HEK293 (cell line): ENCODE data around the gene FILIP1.

ENCODE experiments used
- GLI4 ChIP-seq: fragments of 450-650 bp; formaldehyde crosslinking; IDR thresholded peaks from 2 replicates; pipeline ENCODE4 v1.5.1; 2016; ENCODE audit warnings: missing biosample characterization, missing genetic modification characterization
- KLF7 ChIP-seq: fragments of 450-650 bp; formaldehyde crosslinking; IDR thresholded peaks from 2 replicates; pipeline ENCODE4 v1.5.1; 2016; ENCODE audit warnings: missing biosample characterization, missing genetic modification characterization, borderline replicate concordance
- REPIN1 ChIP-seq: fragments of 450-650 bp; formaldehyde crosslinking; IDR thresholded peaks from 2 replicates; pipeline ENCODE4 v1.5.1; 2017; ENCODE audit warnings: missing biosample characterization, missing genetic modification characterization, low read depth
- SCRT2 ChIP-seq: fragments of 450-650 bp; formaldehyde crosslinking; IDR thresholded peaks from 2 replicates; pipeline ENCODE4 v1.5.1; 2016; ENCODE audit warnings: missing biosample characterization, missing genetic modification characterization
- SP2 ChIP-seq: fragments of 450-650 bp; formaldehyde crosslinking; IDR thresholded peaks from 2 replicates; pipeline ENCODE4 v1.5.1; 2016; ENCODE audit warnings: missing biosample characterization, missing genetic modification characterization
- TRIM28 ChIP-seq: IDR thresholded peaks from 2 replicates; pipeline ENCODE4 v1.6.1; 2011; ENCODE audit warnings: low read length, control low read depth, borderline replicate concordance
- ZBTB17 ChIP-seq: fragments of 450-650 bp; formaldehyde crosslinking; IDR thresholded peaks from 2 replicates; pipeline ENCODE4 v1.5.1; 2016; ENCODE audit warnings: missing biosample characterization, missing genetic modification characterization
- ZFP41 ChIP-seq: fragments of 450-650 bp; formaldehyde crosslinking; IDR thresholded peaks from 2 replicates; pipeline ENCODE4 v1.5.1; 2016; ENCODE audit warnings: missing biosample characterization, missing genetic modification characterization, borderline replicate concordance
- ZFP69B ChIP-seq: fragments of 450-650 bp; formaldehyde crosslinking; IDR thresholded peaks from 2 replicates; pipeline ENCODE4 v1.5.1; 2016; ENCODE audit warnings: missing biosample characterization, missing genetic modification characterization
- ZNF138 ChIP-seq: fragments of 450-650 bp; formaldehyde crosslinking; IDR thresholded peaks from 2 replicates; pipeline ENCODE4 v1.5.1; 2016; ENCODE audit warnings: missing biosample characterization, missing genetic modification characterization, borderline replicate concordance
- ZNF16 ChIP-seq: fragments of 450-650 bp; formaldehyde crosslinking; IDR thresholded peaks from 2 replicates; pipeline ENCODE4 v1.5.1; 2016; ENCODE audit warnings: low read depth, missing biosample characterization, missing genetic modification characterization
- ZNF174 ChIP-seq: fragments of 450-650 bp; formaldehyde crosslinking; IDR thresholded peaks from 2 replicates; pipeline ENCODE4 v1.5.0; 2017; ENCODE audit warnings: missing biosample characterization, mild to moderate bottlenecking, missing genetic modification characterization
- ZNF184 ChIP-seq: fragments of 450-650 bp; IDR thresholded peaks from 2 replicates; pipeline ENCODE4 v1.5.1; 2018; ENCODE audit warnings: missing biosample characterization, mild to moderate bottlenecking, missing genetic modification characterization
- ZNF2 ChIP-seq: fragments of 450-650 bp; formaldehyde crosslinking; IDR thresholded peaks from 2 replicates; pipeline ENCODE4 v1.5.1; 2016; ENCODE audit warnings: missing biosample characterization, missing genetic modification characterization
- ZNF221 ChIP-seq: fragments of 450-650 bp; formaldehyde crosslinking; IDR thresholded peaks from 2 replicates; pipeline ENCODE4 v1.5.1; 2017; ENCODE audit warnings: missing biosample characterization, missing genetic modification characterization, borderline replicate concordance
- ZNF26 ChIP-seq: fragments of 450-650 bp; formaldehyde crosslinking; IDR thresholded peaks from 2 replicates; pipeline ENCODE4 v1.5.1; 2016; ENCODE audit warnings: missing biosample characterization, missing genetic modification characterization
- ZNF280D ChIP-seq: fragments of 450-650 bp; formaldehyde crosslinking; IDR thresholded peaks from 2 replicates; pipeline ENCODE4 v1.5.1; 2016; ENCODE audit warnings: missing biosample characterization, missing genetic modification characterization
- ZNF37A ChIP-seq: fragments of 450-650 bp; IDR thresholded peaks from 2 replicates; pipeline ENCODE4 v1.5.1; 2018; ENCODE audit warnings: missing biosample characterization, missing genetic modification characterization
- ZNF398 ChIP-seq: fragments of 450-650 bp; formaldehyde crosslinking; IDR thresholded peaks from 2 replicates; pipeline ENCODE4 v1.5.1; 2017; ENCODE audit warnings: missing biosample characterization, missing genetic modification characterization
- ZNF423 ChIP-seq: fragments of 450-650 bp; formaldehyde crosslinking; IDR thresholded peaks from 2 replicates; pipeline ENCODE4 v1.5.1; 2016; ENCODE audit warnings: missing biosample characterization, missing genetic modification characterization
- ZNF626 ChIP-seq: fragments of 450-650 bp; sonication (Bioruptor Pico); formaldehyde crosslinking; IDR thresholded peaks from 2 replicates; pipeline ENCODE4 v1.5.1; 2018; ENCODE audit warnings: missing biosample characterization, missing genetic modification characterization, inconsistent platforms
- ZNF664 ChIP-seq: fragments of 450-650 bp; formaldehyde crosslinking; IDR thresholded peaks from 2 replicates; pipeline ENCODE4 v1.5.1; 2016; ENCODE audit warnings: missing biosample characterization, missing genetic modification characterization
- ZNF704 ChIP-seq: fragments of 450-650 bp; formaldehyde crosslinking; IDR thresholded peaks from 2 replicates; pipeline ENCODE4 v1.5.1; 2016; ENCODE audit warnings: missing biosample characterization, missing genetic modification characterization
- ZNF747 ChIP-seq: fragments of 450-650 bp; formaldehyde crosslinking; IDR thresholded peaks from 2 replicates; pipeline ENCODE4 v1.5.1; 2016; ENCODE audit warnings: missing biosample characterization, missing genetic modification characterization
- ZNF768 ChIP-seq: fragments of 450-650 bp; formaldehyde crosslinking; IDR thresholded peaks from 2 replicates; pipeline ENCODE4 v1.5.1; 2018; ENCODE audit warnings: missing biosample characterization, mild to moderate bottlenecking, missing genetic modification characterization
- ZNF785 ChIP-seq: fragments of 450-650 bp; formaldehyde crosslinking; IDR thresholded peaks from 2 replicates; pipeline ENCODE4 v1.5.1; 2016; ENCODE audit warnings: missing biosample characterization, missing genetic modification characterization
- ZNF791 ChIP-seq: fragments of 450-650 bp; formaldehyde crosslinking; IDR thresholded peaks from 2 replicates; pipeline ENCODE4 v1.5.1; 2016; ENCODE audit warnings: missing biosample characterization, missing genetic modification characterization
- ZSCAN16 ChIP-seq: fragments of 450-650 bp; formaldehyde crosslinking; IDR thresholded peaks from 2 replicates; pipeline ENCODE4 v1.5.1; 2016; ENCODE audit warnings: missing biosample characterization, missing genetic modification characterization

FILIP1 gene

GRCh38 chr6:75524322-75524972 is 30.8 kb upstream of the FILIP1 start (continued):
- no peak for TF ChIP-seq ZNF747 (tag by site-specific recombination)
- no peak for TF ChIP-seq ZNF280D (tag by site-specific recombination)
- no peak for TF ChIP-seq ZNF26
- no peak for TF ChIP-seq ZSCAN16 (tag by site-specific recombination)
- peak; percentile 98 for TF ChIP-seq ZBTB17 (tag by site-specific recombination)
- no peak for TF ChIP-seq GLI4 (tag by site-specific recombination)
- TF ChIP-seq ZNF791 (tag by site-specific recombination), result no peak
- TF ChIP-seq ZNF626 (tag by site-specific recombination), result no peak
- TF ChIP-seq SP2, result no peak
- TF ChIP-seq ZNF138 (tag by site-specific recombination), result no peak
- no peak for TF ChIP-seq ZNF37A (tag by site-specific recombination)
- peak; percentile 60; the same call in 1 of the 2 replicates for TF ChIP-seq ZNF184
- TF ChIP-seq ZFP69B (tag by site-specific recombination), result peak; percentile 73
- TF ChIP-seq ZNF16, result no peak; the same call in 1 of the 2 replicates
- TF ChIP-seq ZNF398, result no peak
- 0 out of 2 replicates have a peak, but pooled peaks have one; percentile 75 for TF ChIP-seq KLF7 (tag by site-specific recombination)
- peak; percentile 44; the same call in 1 of the 2 replicates for TF ChIP-seq ZNF423
- no peak for TF ChIP-seq ZNF785
- no peak for TF ChIP-seq ZFP41 (tag by site-specific recombination)
- no peak for TF ChIP-seq ZNF768 (tag by site-specific recombination)
- TF ChIP-seq ZNF174 (tag by site-specific recombination), result no peak
- TF ChIP-seq ZNF664 (tag by site-specific recombination), result peak; percentile 36; the same call in 1 of the 2 replicates
- TF ChIP-seq REPIN1 (tag by site-specific recombination), result no peak
- TF ChIP-seq ZNF704 (tag by site-specific recombination), result no peak
- TF ChIP-seq SCRT2 (tag by site-specific recombination), result no peak
- peak; percentile 92 for TF ChIP-seq TRIM28
- peak; percentile 81 for TF ChIP-seq ZNF2 (tag by site-specific recombination)
- 0 out of 2 replicates have a peak, but pooled peaks have one; percentile 10 for TF ChIP-seq ZNF221
